H9 (cell line): ENCODE results near the gene TTBK1. TPM values are rescaled to one million over a fixed set of nuclear protein-coding genes. Genes with fewer than 3 reads are reported as not detected.
A peak's percentile ranks its signal among the peaks of the same experiment; 100 is the strongest.

Source experiments
- DNase-seq: peaks from one replicate; pipeline ENCODE4 v3.0.0-alpha.2; 2017
- H2AFZ ChIP-seq: one replicate; pipeline ENCODE4 v1.6.1; 2013; ENCODE audit warnings: mild to moderate bottlenecking, low read length, control low read depth, moderate library complexity
- H2AK5ac ChIP-seq: 2 replicates; pipeline ENCODE4 v1.6.1; 2013; ENCODE audit warnings: low read length, control low read depth, mixed read lengths; ENCODE audit not compliant: insufficient read length
- H2BK120ac ChIP-seq: one replicate; pipeline ENCODE4 v1.6.1; 2013; ENCODE audit warnings: low read depth, mild to moderate bottlenecking, low read length, control low read depth, inconsistent platforms; ENCODE audit not compliant: poor library complexity, severe bottlenecking
- H2BK12ac ChIP-seq: 2 replicates; pipeline ENCODE4 v1.6.1; 2013; ENCODE audit warnings: low read length, control low read depth, mixed read lengths, low read depth; ENCODE audit not compliant: insufficient read length
- H2BK15ac ChIP-seq: 2 replicates; pipeline ENCODE4 v1.6.1; 2013; ENCODE audit warnings: low read depth, low read length, control low read depth
- H2BK20ac ChIP-seq: one replicate; pipeline ENCODE4 v1.6.1; 2013; ENCODE audit warnings: low read depth, mild to moderate bottlenecking, low read length, control low read depth, inconsistent platforms; ENCODE audit not compliant: poor library complexity, severe bottlenecking
- H2BK5ac ChIP-seq: 2 replicates; pipeline ENCODE4 v1.6.1; 2013; ENCODE audit warnings: low read length, control low read depth, mixed read lengths; ENCODE audit not compliant: insufficient read length
- H3K14ac ChIP-seq: 2 replicates; pipeline ENCODE4 v1.6.1; 2013; ENCODE audit warnings: low read length, control low read depth; ENCODE audit not compliant: insufficient read depth
- H3K18ac ChIP-seq: 2 replicates; pipeline ENCODE4 v1.6.1; 2013; ENCODE audit warnings: low read depth, mild to moderate bottlenecking, mixed read lengths, low read length, control low read depth; ENCODE audit not compliant: insufficient read length
- H3K23ac ChIP-seq: 2 replicates; pipeline ENCODE4 v1.6.1; 2013; ENCODE audit warnings: low read length, control low read depth, mixed read lengths, low read depth; ENCODE audit not compliant: insufficient read length
- H3K23me2 ChIP-seq: 2 replicates; pipeline ENCODE4 v1.6.1; 2013; ENCODE audit warnings: low read depth, mild to moderate bottlenecking, mixed read lengths, low read length, control low read depth; ENCODE audit not compliant: insufficient read length, poor library complexity, severe bottlenecking
- H3K27ac ChIP-seq: 2 replicates; pipeline ENCODE4 v1.5.1; 2013; ENCODE audit warnings: low read length, control low read depth, mixed read lengths, low read depth; ENCODE audit not compliant: insufficient read length
- H3K27me3 ChIP-seq: 2 replicates; pipeline ENCODE4 v1.6.1; 2013; ENCODE audit warnings: low read length, control low read depth, inconsistent platforms; ENCODE audit not compliant: insufficient read depth
- H3K4ac ChIP-seq: 2 replicates; pipeline ENCODE4 v1.6.1; 2013; ENCODE audit warnings: low read depth, mild to moderate bottlenecking, control low read depth, inconsistent platforms, low read length, moderate library complexity
- H3K4me1 ChIP-seq: 2 replicates; pipeline ENCODE4 v1.6.1; 2013; ENCODE audit warnings: low read length, control low read depth, inconsistent platforms; ENCODE audit not compliant: insufficient read depth
- H3K4me2 ChIP-seq: 2 replicates; pipeline ENCODE4 v1.6.1; 2013; ENCODE audit warnings: low read length, control low read depth, mixed read lengths; ENCODE audit not compliant: insufficient read length, insufficient read depth
- H3K56ac ChIP-seq: 2 replicates; pipeline ENCODE4 v1.6.1; 2013; ENCODE audit warnings: low read depth, mild to moderate bottlenecking, mixed read lengths, low read length, control low read depth; ENCODE audit not compliant: insufficient read length
- H3K79me1 ChIP-seq: 2 replicates; pipeline ENCODE4 v1.6.1; 2013; ENCODE audit warnings: low read depth, mild to moderate bottlenecking, moderate library complexity, low read length, control low read depth, inconsistent platforms; ENCODE audit not compliant: insufficient read depth, poor library complexity, severe bottlenecking
- H3K79me2 ChIP-seq: 2 replicates; pipeline ENCODE4 v1.6.1; 2013; ENCODE audit warnings: low read length, control low read depth, inconsistent platforms; ENCODE audit not compliant: insufficient read depth
- H3K9ac ChIP-seq: 2 replicates; pipeline ENCODE4 v1.6.1; 2013; ENCODE audit warnings: low read length, control low read depth, mixed read lengths; ENCODE audit not compliant: insufficient read length; ENCODE audit errors: extremely low read depth
- H3K9me3 ChIP-seq: one replicate; pipeline ENCODE4 v1.6.1; 2013; ENCODE audit warnings: low read depth, low read length, inconsistent platforms; ENCODE audit not compliant: control insufficient read depth
- H3T11ph ChIP-seq: one replicate; pipeline ENCODE4 v1.6.1; 2013; ENCODE audit warnings: mild to moderate bottlenecking, low read length, control low read depth, inconsistent platforms
- H4K20me1 ChIP-seq: one replicate; pipeline ENCODE4 v1.6.1; 2013; ENCODE audit not compliant: control insufficient read depth, insufficient read length, insufficient read depth
- H4K5ac ChIP-seq: 2 replicates; pipeline ENCODE4 v1.6.1; 2013; ENCODE audit warnings: low read depth, mild to moderate bottlenecking, mixed read lengths, low read length, control low read depth; ENCODE audit not compliant: insufficient read length
- H4K8ac ChIP-seq: replicated peaks from 2 replicates; pipeline ENCODE4 v1.6.1; 2013; ENCODE audit warnings: low read length, control low read depth, mixed read lengths, low read depth; ENCODE audit not compliant: insufficient read length
- H4K91ac ChIP-seq: 2 replicates; pipeline ENCODE4 v1.6.1; 2013; ENCODE audit warnings: low read depth, mild to moderate bottlenecking, moderate library complexity, mixed read lengths, low read length, control low read depth; ENCODE audit not compliant: insufficient read length
- H3K27ac Mint-ChIP-seq, 3 experiments: 2 replicates in 2 of 3; 3 replicates in 1 of 3; pipeline ENCODE4 v1.8.0; 2020 to 2021; ENCODE audit warnings: mixed read lengths in 3 of 3, mild to moderate bottlenecking in 1 of 3, moderate library complexity in 1 of 3
- H3K27me3 Mint-ChIP-seq: 2 replicates; pipeline ENCODE4 v1.8.0; 2021; ENCODE audit warnings: low read depth, mild to moderate bottlenecking, moderate library complexity, mixed read lengths
- H3K36me3 Mint-ChIP-seq, 3 experiments: 2 replicates in 2 of 3; 3 replicates in 1 of 3; pipeline ENCODE4 v1.8.0; 2020 to 2021; ENCODE audit warnings: low read depth in 3 of 3, mixed read lengths in 3 of 3; ENCODE audit not compliant: insufficient read depth in 1 of 3
- H3K4me1 Mint-ChIP-seq, 2 experiments: 2 replicates each; pipeline ENCODE4 v1.8.0; 2020; ENCODE audit warnings: mixed read lengths in 2 of 2
- H3K4me3 Mint-ChIP-seq, 2 experiments: 2 replicates in 1 of 2; 3 replicates in 1 of 2; pipeline ENCODE4 v1.8.0; 2020 to 2021; ENCODE audit warnings: mild to moderate bottlenecking in 2 of 2, mixed read lengths in 2 of 2, moderate library complexity in 1 of 2
- H3K9me3 Mint-ChIP-seq, 2 experiments: 2 replicates in 1 of 2; 3 replicates in 1 of 2; pipeline ENCODE4 v1.8.0; 2020; ENCODE audit warnings: mild to moderate bottlenecking in 2 of 2, mixed read lengths in 2 of 2, moderate library complexity in 1 of 2
- CTCF ChIP-seq: fragments of 200-600 bp; sonication (generic); conservative IDR thresholded peaks from 3 replicates; pipeline ENCODE4 v1.8.0; 2021; ENCODE audit warnings: antibody characterized with exemption, mild to moderate bottlenecking
- WGBS: extraction: QIAGEN DNeasy Blood & Tissue Kit; methylation state at CpG from one replicate; pipeline ENCODE4 v1.1.7; 2013; ENCODE audit warnings: missing lambda C conversion rate, low lambda C conversion rate, mixed read lengths; ENCODE audit not compliant: insufficient read length; ENCODE audit errors: extremely low coverage; 5-methylcytosine and 5-hydroxymethylcytosine counted together
- total RNA-seq: library from RNA; stranded (reverse); gene quantifications from 2 replicates; pipeline ENCODE4 v1.2.1, GENCODE V29; 2021

TTBK1 gene
- total RNA-seq, 1 experiment from 2014 or later = 1.6 TPM

GRCh38 chr6:43262000-43262779, 18.9 kb downstream of the TTBK1 start:
- Histone ChIP-seq H3K14ac (no peak overlapping the region), H3K27ac (no peak overlapping the region), H3K4me2 (no peak overlapping the region), H3K79me1 (no peaks in the 10 kb centered on the region), H2AK5ac (no peak overlapping the region), H3K4me1 (peaks cover 4% of the 10 kb centered on the region; the same call in 1 of the 2 replicates), H2AFZ (no peak overlapping the region), H4K5ac (no peak overlapping the region), H4K8ac (no peak overlapping the region), H2BK20ac (no peak overlapping the region), H3K56ac (no peak overlapping the region), H3T11ph (no peak overlapping the region), H3K79me2 (no peaks in the 10 kb centered on the region), H4K20me1 (no peaks in the 10 kb centered on the region), H3K27me3 (no peaks in the 10 kb centered on the region), H3K4ac (no peak overlapping the region), H2BK15ac (no peak overlapping the region), H3K18ac (no peak overlapping the region), H3K9me3 (no peaks in the 10 kb centered on the region), H3K23ac (no peak overlapping the region), H4K91ac (no peak overlapping the region), H2BK12ac (no peak overlapping the region), H2BK5ac (no peak overlapping the region), H3K9ac (no peak overlapping the region), H3K23me2 (no peaks in the 10 kb centered on the region), H2BK120ac (no peak overlapping the region)
- no peak for DNase-seq
- Mint-ChIP-seq H3K4me3 (0 out of 5 replicates have a peak overlapping the region, but pooled peaks of 1 of the 2 experiments have one; percentile 19), H3K9me3 (no peaks in the 10 kb centered on the region; a peak in 1 of 5 replicates), H3K27ac (peak overlapping the region; percentile 21 to 82 (median 50); a peak in 4 of 7 replicates), H3K36me3 (no peaks in the 10 kb centered on the region; a peak in 1 of 7 replicates), H3K4me1 (peaks cover 14 to 22% of the 10 kb centered on the region in 2 experiments), H3K27me3 (peaks cover 1% of the 10 kb centered on the region; the same call in 1 of the 2 replicates)
- TF ChIP-seq CTCF = no peak
- no CpG with 5 or more reads among the region's 14 CpGs for WGBS
